ENCODE data around the gene ELL2.

- TF ChIP-seq CTCF (IDR thresholded peaks at IDR 0.05) (no peak), ZFX (IDR thresholded peaks at IDR 0.05; ENCODE audit: borderline replicate concordance) (no peak)
Measured at GRCh38 chr5:95975703-95976102, 14.1 kb upstream of the ELL2 start.

Data from 22Rv1 (cell line).